Kidney epithelial cell (primary cell): Measurements from ENCODE around the gene CAMSAP1. TPM values are rescaled to one million over a fixed set of nuclear protein-coding genes. Genes with fewer than 3 reads are reported as not detected.

ENCODE experiments used
- DNase-seq: peaks from one replicate; pipeline ENCODE4 v3.0.0-alpha.2; 2010; ENCODE audit warnings: low read depth
- H3K27me3 ChIP-seq: 2 replicates; pipeline ENCODE4 v1.6.0; 2011; ENCODE audit warnings: low read length; ENCODE audit not compliant: control insufficient read depth, insufficient read depth
- H3K36me3 ChIP-seq: 2 replicates; pipeline ENCODE4 v1.5.1; 2011; ENCODE audit warnings: low read length; ENCODE audit not compliant: control insufficient read depth, insufficient read depth
- H3K4me3 ChIP-seq: 2 replicates; pipeline ENCODE4 v1.5.1; 2011; ENCODE audit warnings: low read depth, mild to moderate bottlenecking, control low read depth, low read length
- total RNA-seq: library from RNA; depleted of rRNA; stranded (reverse); fragments of >200 nt; gene quantifications from 2 replicates; pipeline ENCODE4 v1.2.3, GENCODE V29; 2015
- TF ChIP-seq, protein P1 (sequence below): IDR thresholded peaks from 2 replicates; pipeline ENCODE4 v1.5.1; 2011; ENCODE audit warnings: mild to moderate bottlenecking, moderate library complexity, low read length, control low read depth, inconsistent platforms; ENCODE audit not compliant: insufficient read depth, poor library complexity, severe bottlenecking

CAMSAP1 gene
- total RNA-seq, 1 donor from 2014 or later, result 70.4 TPM

GRCh38 chr9:135874859-135875258 lies 32.5 kb downstream of the CAMSAP1 start:
- TF ChIP-seq, protein P1, sequence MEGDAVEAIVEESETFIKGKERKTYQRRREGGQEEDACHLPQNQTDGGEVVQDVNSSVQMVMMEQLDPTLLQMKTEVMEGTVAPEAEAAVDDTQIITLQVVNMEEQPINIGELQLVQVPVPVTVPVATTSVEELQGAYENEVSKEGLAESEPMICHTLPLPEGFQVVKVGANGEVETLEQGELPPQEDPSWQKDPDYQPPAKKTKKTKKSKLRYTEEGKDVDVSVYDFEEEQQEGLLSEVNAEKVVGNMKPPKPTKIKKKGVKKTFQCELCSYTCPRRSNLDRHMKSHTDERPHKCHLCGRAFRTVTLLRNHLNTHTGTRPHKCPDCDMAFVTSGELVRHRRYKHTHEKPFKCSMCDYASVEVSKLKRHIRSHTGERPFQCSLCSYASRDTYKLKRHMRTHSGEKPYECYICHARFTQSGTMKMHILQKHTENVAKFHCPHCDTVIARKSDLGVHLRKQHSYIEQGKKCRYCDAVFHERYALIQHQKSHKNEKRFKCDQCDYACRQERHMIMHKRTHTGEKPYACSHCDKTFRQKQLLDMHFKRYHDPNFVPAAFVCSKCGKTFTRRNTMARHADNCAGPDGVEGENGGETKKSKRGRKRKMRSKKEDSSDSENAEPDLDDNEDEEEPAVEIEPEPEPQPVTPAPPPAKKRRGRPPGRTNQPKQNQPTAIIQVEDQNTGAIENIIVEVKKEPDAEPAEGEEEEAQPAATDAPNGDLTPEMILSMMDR, result no peak
- no peaks in the 10 kb centered on the region for H3K36me3 ChIP-seq
- no peak overlapping the region for H3K4me3 ChIP-seq
- H3K27me3 ChIP-seq, result no peaks in the 10 kb centered on the region
- DNase-seq, result no peak

DNA sequence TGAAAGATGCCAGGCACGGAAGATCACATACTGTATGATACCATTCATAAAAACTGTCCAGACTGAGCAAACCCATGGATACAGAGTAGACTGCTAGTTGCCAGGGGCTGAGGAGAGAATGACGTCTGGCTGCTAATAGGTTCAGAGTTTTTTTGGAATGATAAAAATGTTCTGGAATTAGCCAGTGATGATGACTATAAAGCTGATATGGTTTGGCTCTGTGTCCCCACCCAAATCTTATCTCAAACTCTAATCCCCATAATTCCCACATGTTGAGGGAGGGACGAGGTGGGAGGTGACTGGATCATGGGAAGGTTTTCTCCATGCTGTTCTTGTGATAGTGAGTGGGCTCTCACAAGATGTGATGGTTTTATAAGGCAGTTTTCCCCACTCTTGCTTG lies 37.4 kb downstream of the CAMSAP1 start:
- TF ChIP-seq, protein P1, result no peak
- H3K4me3 ChIP-seq, result no peak overlapping the region
- H3K27me3 ChIP-seq, result no peaks in the 10 kb centered on the region
- no peak for DNase-seq
- H3K36me3 ChIP-seq, result no peaks in the 10 kb centered on the region

DNA sequence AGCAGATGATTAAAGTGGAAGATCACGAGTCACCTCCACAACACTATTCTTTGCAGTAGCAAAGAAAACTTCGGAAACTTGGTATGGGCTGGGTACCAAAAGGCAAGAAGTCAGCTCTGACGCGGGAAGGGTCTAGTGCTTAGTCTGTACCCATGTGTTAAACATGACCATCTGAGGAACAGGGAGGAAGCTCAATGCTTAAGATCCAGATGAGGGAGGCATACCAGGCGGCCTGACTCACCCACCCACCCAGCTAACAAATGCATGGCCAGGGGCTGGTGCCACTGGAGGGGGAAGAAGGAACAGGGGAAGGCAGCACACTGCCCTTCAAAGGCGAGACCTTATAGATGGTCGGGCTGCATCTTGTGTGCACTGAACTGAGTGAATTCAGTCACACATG lies 41.8 kb downstream of the CAMSAP1 start:
- Histone ChIP-seq H3K4me3 (no peak overlapping the region), H3K27me3 (no peaks in the 10 kb centered on the region), H3K36me3 (no peaks in the 10 kb centered on the region)
- TF ChIP-seq, protein P1, result no peak
- DNase-seq, result no peak

DNA sequence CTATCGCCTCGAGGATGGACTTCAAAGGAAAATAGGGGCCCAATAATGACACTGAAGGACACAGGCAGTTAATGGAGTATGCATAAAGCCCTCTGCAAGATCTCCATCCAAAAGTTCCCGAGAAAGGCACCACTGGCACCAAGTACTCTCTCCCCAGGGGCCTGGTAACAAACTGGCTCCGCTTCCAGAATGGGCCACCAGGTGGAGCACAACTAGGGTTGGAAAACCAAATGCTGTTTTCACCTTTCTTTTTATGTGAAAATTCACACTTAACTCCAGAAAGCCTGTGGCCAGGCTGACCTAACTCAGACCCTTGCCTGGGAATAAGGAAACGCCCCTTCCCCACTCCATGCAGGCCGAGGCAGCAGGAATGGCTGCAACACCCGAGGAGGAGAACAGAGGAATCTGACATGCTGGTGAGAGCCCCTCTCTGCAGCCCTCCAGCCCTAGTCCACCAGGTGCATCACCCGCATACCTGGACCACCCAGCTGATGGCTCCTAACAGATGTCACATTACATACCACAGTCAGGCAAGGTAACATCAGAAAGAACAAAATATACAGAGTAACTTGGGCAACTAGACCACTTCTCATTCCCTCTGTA lies 42.8 kb downstream of the CAMSAP1 start:
- H3K36me3 ChIP-seq, result no peaks in the 10 kb centered on the region
- no peaks in the 10 kb centered on the region for H3K27me3 ChIP-seq
- TF ChIP-seq, protein P1, result peak; percentile 92
- DNase-seq, result no peak
- no peak overlapping the region for H3K4me3 ChIP-seq

DNA sequence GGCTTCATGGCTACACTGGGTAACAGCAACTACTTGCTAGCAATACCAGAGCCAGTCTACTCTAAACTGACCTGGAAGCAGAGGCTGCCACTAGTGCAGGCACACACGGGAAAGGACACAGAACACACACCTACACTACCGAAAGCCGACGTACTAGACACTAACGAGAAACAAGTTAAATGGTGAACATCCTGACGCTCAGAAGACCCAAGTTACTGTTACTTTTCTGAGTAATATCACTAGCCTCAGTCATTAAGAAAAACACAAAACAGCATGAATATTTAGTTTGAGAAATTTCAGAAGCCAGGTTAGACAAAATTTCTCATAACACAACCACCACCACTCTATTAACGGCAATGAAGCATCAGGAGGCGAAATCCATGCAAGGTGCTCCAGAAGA lies 44.5 kb downstream of the CAMSAP1 start:
- TF ChIP-seq, protein P1, result no peak
- H3K27me3 ChIP-seq, result no peaks in the 10 kb centered on the region
- no peak for DNase-seq
- H3K36me3 ChIP-seq, result peaks cover under 1% of the 10 kb centered on the region
- no peak overlapping the region for H3K4me3 ChIP-seq
